IPS-18c (cell line): ENCODE results near the gene PAQR9.
A peak's percentile ranks its signal among the peaks of the same experiment; 100 is the strongest.

Experiments
- H3K4me3 ChIP-seq: 2 replicates; pipeline ENCODE4 v1.7.0; 2013; ENCODE audit warnings: low read depth, mild to moderate bottlenecking, low read length, moderate library complexity; ENCODE audit not compliant: insufficient read depth
- H3K9me3 ChIP-seq: one replicate; pipeline ENCODE4 v1.6.1; 2013; ENCODE audit warnings: mild to moderate bottlenecking, low read length, moderate library complexity; ENCODE audit not compliant: control insufficient read depth, insufficient read depth

Gene PAQR9

GRCh38 chr3:142962520-142963233 lies 797 bp downstream of the PAQR9 start:
- peaks cover 2% of the 10 kb centered on the region for H3K9me3 ChIP-seq
- peak overlapping the region; percentile 61 for H3K4me3 ChIP-seq

DNA sequence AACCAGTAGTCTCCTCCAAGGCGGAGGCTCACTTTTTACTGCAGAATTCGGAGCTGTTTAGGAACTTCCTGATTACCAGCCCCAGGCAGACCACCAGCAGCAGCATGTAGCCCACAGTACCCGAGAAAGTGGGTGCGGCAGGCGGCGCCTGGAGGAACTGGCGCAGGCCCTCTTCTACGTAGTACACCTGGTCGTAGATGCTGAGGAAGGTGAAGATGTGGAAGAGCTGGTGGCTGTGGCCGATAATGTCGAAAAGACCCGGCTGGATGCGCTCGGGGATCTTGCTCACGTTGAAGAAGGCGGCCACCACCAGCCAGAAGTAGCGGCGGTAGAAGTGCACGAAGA lies 1.3 kb downstream of the PAQR9 start:
- no peak overlapping the region for H3K4me3 ChIP-seq

GRCh38 chr3:142961539-142961938 lies 1.9 kb downstream of the PAQR9 start:
- Histone ChIP-seq H3K4me3 (no peak overlapping the region), H3K9me3 (peaks cover 2% of the 10 kb centered on the region)

More for the DNA sequence above, 1.3 kb downstream of the PAQR9 start:
- H3K9me3 ChIP-seq, result peaks cover 2% of the 10 kb centered on the region

DNA sequence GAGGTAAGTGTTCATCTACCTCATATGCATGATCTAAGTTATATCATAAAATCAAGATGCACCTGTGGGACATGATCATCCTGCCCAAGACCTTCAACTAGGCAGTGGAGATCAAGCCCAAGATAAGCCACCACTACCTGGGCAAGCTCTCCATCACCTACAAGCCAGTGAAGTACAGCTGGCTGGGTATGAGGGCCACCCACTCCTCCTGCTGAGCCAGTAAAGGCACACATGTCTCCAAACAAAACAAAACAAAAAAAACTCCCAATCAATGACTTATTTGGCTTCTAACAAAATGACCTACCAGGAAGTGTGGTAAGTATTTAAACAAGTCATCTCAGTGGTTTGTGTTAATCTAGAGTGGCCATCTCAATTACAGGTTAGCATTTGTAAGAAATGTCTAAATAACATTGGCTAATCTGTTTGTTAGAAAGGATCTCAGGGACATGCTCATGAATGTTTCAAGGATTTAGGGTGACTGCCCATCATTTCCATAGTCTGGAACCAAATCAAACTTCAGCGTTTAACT lies 3.1 kb downstream of the PAQR9 start:
- no peak overlapping the region for H3K4me3 ChIP-seq
- peaks cover 2% of the 10 kb centered on the region for H3K9me3 ChIP-seq

DNA sequence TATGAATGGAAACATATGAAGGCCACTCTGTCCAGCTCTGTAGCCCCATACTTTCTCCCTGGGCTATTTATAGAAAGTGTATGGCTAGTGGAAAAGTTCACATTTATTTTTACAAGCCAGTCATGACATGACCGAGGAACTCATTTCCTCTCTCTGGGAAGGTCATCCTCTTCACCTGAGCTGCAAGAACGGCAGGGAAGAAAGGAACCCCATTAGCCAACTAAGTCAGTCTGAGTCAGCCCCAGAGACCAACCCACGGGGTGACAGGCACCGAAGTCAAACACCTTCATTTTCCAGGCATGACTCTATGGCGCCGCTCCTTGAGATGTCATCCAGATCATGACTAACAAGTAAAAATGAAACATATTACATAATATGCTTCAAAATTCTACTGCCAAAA lies 4.8 kb downstream of the PAQR9 start:
- Histone ChIP-seq H3K9me3 (peaks cover 2% of the 10 kb centered on the region), H3K4me3 (no peak overlapping the region)

GRCh38 chr3:142953443-142953842 lies 10.0 kb downstream of the PAQR9 start:
- no peak overlapping the region for H3K4me3 ChIP-seq

GRCh38 chr3:142952272-142953193 lies 10.9 kb downstream of the PAQR9 start:
- H3K4me3 ChIP-seq, result no peak overlapping the region
- no peaks in the 10 kb centered on the region for H3K9me3 ChIP-seq

More at GRCh38 chr3:142953443-142953842, 10.0 kb downstream of the PAQR9 start:
- H3K9me3 ChIP-seq, result no peaks in the 10 kb centered on the region

GRCh38 chr3:142951794-142952193 lies 11.7 kb downstream of the PAQR9 start:
- H3K9me3 ChIP-seq, result no peaks in the 10 kb centered on the region
- no peak overlapping the region for H3K4me3 ChIP-seq

DNA sequence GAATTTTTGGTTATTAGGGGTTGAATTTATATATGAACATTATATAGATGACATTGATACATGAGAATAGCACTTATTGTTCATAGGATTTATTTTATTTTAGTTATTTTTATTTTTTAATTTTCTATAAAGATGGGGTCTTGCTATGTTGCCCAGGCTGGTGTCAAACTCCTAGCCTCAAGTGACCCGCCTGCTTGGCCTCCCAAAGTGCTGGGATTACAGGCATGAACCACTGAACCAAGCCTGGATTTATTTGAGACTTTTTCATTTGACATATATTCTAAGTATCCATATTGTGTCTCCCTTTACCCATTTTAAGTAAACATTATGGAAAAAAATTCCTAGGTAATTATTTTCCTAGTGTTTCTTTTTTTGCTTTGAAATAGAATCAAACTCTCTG lies 12.5 kb downstream of the PAQR9 start:
- Histone ChIP-seq H3K9me3 (no peaks in the 10 kb centered on the region), H3K4me3 (no peak overlapping the region)

GRCh38 chr3:142947799-142948575 lies 15.5 kb downstream of the PAQR9 start:
- Histone ChIP-seq H3K9me3 (no peaks in the 10 kb centered on the region), H3K4me3 (no peak overlapping the region)

GRCh38 chr3:142947352-142947751 lies 16.1 kb downstream of the PAQR9 start:
- Histone ChIP-seq H3K9me3 (no peaks in the 10 kb centered on the region), H3K4me3 (no peak overlapping the region)

- Histone ChIP-seq H3K4me3 (no peak overlapping the region), H3K9me3 (no peaks in the 10 kb centered on the region)
These were observed 16.6 kb downstream of the PAQR9 start for GRCh38 chr3:142946861-142947260.

DNA sequence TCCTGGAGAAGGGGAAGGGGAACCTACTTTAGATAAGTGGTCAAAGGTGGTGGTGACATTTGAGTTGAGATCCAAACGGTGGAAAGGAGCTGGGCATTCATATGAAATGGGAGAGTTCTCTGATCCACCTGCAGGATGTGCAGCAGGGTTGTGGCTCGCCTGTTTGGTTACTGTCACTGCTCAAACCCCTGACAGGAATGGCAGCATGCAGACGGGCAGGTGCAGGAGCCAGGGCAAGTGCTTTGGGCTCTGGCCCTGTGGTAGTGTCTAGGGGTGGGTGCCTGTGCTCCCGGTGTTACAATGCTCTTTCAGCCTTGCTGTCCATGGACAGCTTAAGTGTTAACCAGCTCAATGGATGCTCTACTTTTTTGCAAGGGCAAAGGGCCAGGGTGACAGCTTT lies 18.5 kb downstream of the PAQR9 start:
- no peaks in the 10 kb centered on the region for H3K9me3 ChIP-seq
- H3K4me3 ChIP-seq, result no peak overlapping the region

DNA sequence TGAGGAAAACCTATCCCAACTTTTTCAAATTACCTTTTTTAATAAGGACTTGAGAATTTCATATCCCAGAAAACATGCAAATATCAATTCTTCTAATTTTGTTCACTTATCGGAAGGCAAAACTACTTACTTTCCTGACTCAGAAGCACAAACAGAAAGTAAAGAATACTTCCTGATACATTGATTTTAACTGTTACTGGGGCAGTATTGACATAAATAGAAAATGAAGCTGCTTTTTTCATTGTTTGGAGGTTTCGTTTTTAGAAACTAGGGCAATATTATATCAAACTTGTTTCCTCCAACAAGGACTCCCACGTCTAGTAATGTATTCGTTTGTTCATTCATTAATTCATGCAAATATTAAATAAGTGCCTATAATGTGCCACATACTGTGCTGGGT lies 19.1 kb downstream of the PAQR9 start:
- H3K4me3 ChIP-seq, result no peak overlapping the region
- no peaks in the 10 kb centered on the region for H3K9me3 ChIP-seq

GRCh38 chr3:142943870-142944269 lies 19.6 kb downstream of the PAQR9 start:
- Histone ChIP-seq H3K9me3 (no peaks in the 10 kb centered on the region), H3K4me3 (no peak overlapping the region)

DNA sequence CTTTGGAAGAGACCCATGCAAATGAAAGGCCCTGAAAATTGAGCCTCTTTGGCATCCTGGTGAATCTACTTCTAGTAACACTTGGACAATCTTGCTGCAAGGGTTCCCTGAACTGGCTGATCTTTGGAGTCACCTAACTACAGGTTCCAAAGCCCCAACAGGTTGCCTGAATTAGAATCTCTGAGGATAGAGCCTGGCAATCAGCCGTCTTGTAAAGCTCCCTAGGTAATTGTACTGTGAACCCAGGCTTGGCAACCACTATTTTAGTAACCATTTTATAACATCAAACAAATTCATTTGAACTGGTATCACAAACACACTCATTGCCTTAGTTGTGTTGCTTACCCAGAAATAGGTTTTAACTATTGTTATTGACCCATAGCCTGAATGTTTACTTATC lies 20.1 kb downstream of the PAQR9 start:
- no peak overlapping the region for H3K4me3 ChIP-seq
- H3K9me3 ChIP-seq, result no peaks in the 10 kb centered on the region

DNA sequence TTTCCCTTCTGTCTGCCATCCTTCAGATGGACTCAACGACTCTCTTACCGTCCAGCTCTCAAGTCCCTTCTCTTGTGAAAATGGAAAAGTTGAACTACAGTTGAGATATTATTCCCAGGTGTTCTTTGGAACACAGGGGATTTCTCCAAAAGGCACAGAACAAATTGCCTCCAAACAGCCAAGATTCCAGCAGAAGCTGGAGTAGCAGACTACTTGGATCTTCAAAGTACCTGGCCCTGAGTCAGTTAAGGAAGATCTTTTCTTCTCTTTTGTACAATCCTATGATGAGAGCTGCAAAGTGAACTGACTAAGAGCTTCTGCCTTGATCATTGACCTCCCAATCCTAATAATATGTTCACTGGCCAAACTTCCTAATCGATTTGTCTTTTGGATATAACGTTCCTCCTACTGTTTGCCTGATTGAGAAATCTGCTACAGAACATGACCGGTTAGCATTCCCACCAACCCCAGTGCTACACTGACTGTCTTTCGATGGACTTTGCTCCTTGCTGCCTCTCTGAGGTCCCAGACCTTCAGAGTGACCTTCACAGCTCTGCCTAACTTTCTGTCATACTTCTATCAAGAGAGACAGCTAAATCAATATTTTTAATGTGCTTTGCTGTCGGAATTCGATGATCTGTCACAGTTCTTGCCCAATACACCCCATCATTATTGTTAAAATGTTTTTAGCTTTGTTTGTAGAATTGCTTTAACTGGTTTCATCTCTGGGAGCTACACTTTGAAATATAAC lies 21.9 kb downstream of the PAQR9 start:
- Histone ChIP-seq H3K9me3 (no peaks in the 10 kb centered on the region), H3K4me3 (no peak overlapping the region)
